Prostate gland (tissue), 2 donors: ENCODE results near the gene GAD1. TPM values are rescaled to one million over a fixed set of nuclear protein-coding genes. Genes with fewer than 3 reads are reported as not detected.

ENCODE experiments used
- DNase-seq: peaks from one replicate; pipeline ENCODE4 v3.0.0-alpha.2; 2019; ENCODE audit warnings: low spot score
- H3K27ac ChIP-seq, 2 donors: fragments of 200-600 bp; sonication (generic); 2 replicates each; pipeline ENCODE4 v1.5.1; 2017 to 2019
- H3K27me3 ChIP-seq: fragments of 200-600 bp; sonication (generic); replicated peaks from 2 replicates; pipeline ENCODE4 v1.5.1; 2019; ENCODE audit not compliant: insufficient read depth
- H3K36me3 ChIP-seq, 2 donors: fragments of 200-600 bp; sonication (generic); 1 replicate in 1 of 2; 2 replicates in 1 of 2; pipeline versions ENCODE4 v1.5.1 to v1.8.1; 2017 to 2019
- H3K4me1 ChIP-seq: fragments of 200-600 bp; sonication (generic); replicated peaks from 2 replicates; pipeline ENCODE4 v1.5.1; 2019
- H3K4me3 ChIP-seq, 2 donors: fragments of 200-600 bp; sonication (generic); 2 replicates each; pipeline ENCODE4 v1.5.1; 2017 to 2019
- H3K9me3 ChIP-seq: fragments of 200-600 bp; sonication (generic); 2 replicates; pipeline ENCODE4 v1.5.1; 2017
- CTCF ChIP-seq, 4 experiments: fragments of 200-600 bp in 2 of 4; fragments of 450-650 bp in 2 of 4; sonication (generic) in 2 of 4; IDR thresholded peaks; 1 replicate in 3 of 4; 2 replicates in 1 of 4; pipeline ENCODE4 v1.5.1; 2016 to 2019; ENCODE audit warnings: antibody characterized with exemption in 4 of 4, mild to moderate bottlenecking in 2 of 4, moderate library complexity in 2 of 4
- POLR2A ChIP-seq: fragments of 450-650 bp; IDR thresholded peaks from one replicate; pipeline ENCODE4 v1.6.1; 2016; ENCODE audit warnings: antibody characterized with exemption, mild to moderate bottlenecking
- POLR2AphosphoS5 ChIP-seq: sonication (generic); formaldehyde crosslinking; IDR thresholded peaks from one replicate; pipeline ENCODE4 v1.6.1; 2017; ENCODE audit warnings: antibody characterized with exemption
- WGBS: methylation state at CpG from one replicate; pipeline ENCODE4 v1.1.5; 2018; 5-methylcytosine and 5-hydroxymethylcytosine counted together
- intact Hi-C: fragments of 100-400 bp; cut with DNase I; formaldehyde crosslinking; loops from one replicate; pipeline ENCODE4 v1.14.2; 2022
- total RNA-seq, 2 donors: library from RNA; depleted of rRNA; stranded (reverse); fragments of >200 nt; gene quantifications; one replicate each; pipeline ENCODE4 v1.1.0, GENCODE V29; 2016

GAD1 gene
- total RNA-seq, 2 donors from 2014 or later = 2.9 to 16.7 TPM

GRCh38 chr2:170813611-170814532 lies 2.8 kb upstream of the GAD1 start:
- Histone ChIP-seq H3K36me3 (no peaks in the 10 kb centered on the region), H3K4me3 (no peak overlapping the region), H3K4me1 (peaks cover 28% of the 10 kb centered on the region), H3K9me3 (no peaks in the 10 kb centered on the region), H3K27me3 (peaks cover 23% of the 10 kb centered on the region), H3K27ac (no peak overlapping the region)
- DNase-seq = no peak
- TF ChIP-seq CTCF (IDR thresholded peaks at IDR 0.05) (no peak), POLR2AphosphoS5 (no peak)
- WGBS = 6% methylated on average over 41 of the region's 41 CpGs
- intact Hi-C loops = loop anchor here (2.0 to 10.0 kb wide), 3 partner anchors 319 to 443 kb away; no protein-coding TSS in a partner anchor

- WGBS = 16% methylated on average over 31 of the region's 31 CpGs
- peaks cover 29% of the 10 kb centered on the region for H3K27me3 ChIP-seq
- TF ChIP-seq POLR2AphosphoS5 (no peak), CTCF (IDR thresholded peaks at IDR 0.05) (no peak), POLR2A (no peak)
Observed at GRCh38 chr2:170814533-170815230, 2.0 kb upstream of the GAD1 start.

GRCh38 chr2:170815311-170815710 lies 1.4 kb upstream of the GAD1 start:
- TF ChIP-seq CTCF (IDR thresholded peaks at IDR 0.05) (no peak), POLR2A (no peak), POLR2AphosphoS5 (no peak)
- Histone ChIP-seq H3K36me3 (no peaks in the 10 kb centered on the region), H3K27ac (no peak overlapping the region), H3K9me3 (no peaks in the 10 kb centered on the region), H3K4me3 (peak overlapping the region in 1 of 2 donors; percentile 36), H3K4me1 (peaks cover 28% of the 10 kb centered on the region), H3K27me3 (peaks cover 35% of the 10 kb centered on the region)
- intact Hi-C loops = loop anchor here (2.0 to 10.0 kb wide), 2 partner anchors 321 to 445 kb away; no protein-coding TSS in a partner anchor
- WGBS = 7% methylated on average over 19 of the region's 19 CpGs
- no peak for DNase-seq

More at GRCh38 chr2:170814533-170815230, 2.0 kb upstream of the GAD1 start:
- Histone ChIP-seq H3K36me3 (no peaks in the 10 kb centered on the region), H3K4me3 (no peak overlapping the region), H3K27ac (no peak overlapping the region), H3K9me3 (no peaks in the 10 kb centered on the region), H3K4me1 (peaks cover 28% of the 10 kb centered on the region)
- intact Hi-C loops = loop anchor here (2.0 to 10.0 kb wide), 3 partner anchors 320 to 444 kb away; no protein-coding TSS in a partner anchor
- DNase-seq = no peak

- no peak overlapping the region for H3K27ac ChIP-seq
- H3K4me3 ChIP-seq = peak overlapping the region; percentile 28 to 36
- no peaks in the 10 kb centered on the region for H3K9me3 ChIP-seq
- peaks cover 28% of the 10 kb centered on the region for H3K4me1 ChIP-seq
- peak; percentile 64 for DNase-seq
- WGBS = 3% methylated on average over 52 of the region's 52 CpGs
- intact Hi-C loops = loop anchor here (2.0 to 10.0 kb wide), 2 partner anchors 321 to 445 kb away; no protein-coding TSS in a partner anchor
- peak; percentile 44 to 89 (median 71) for TF ChIP-seq CTCF (IDR thresholded peaks at IDR 0.05)
- no peak for TF ChIP-seq POLR2A
- no peak for TF ChIP-seq POLR2AphosphoS5
- H3K27me3 ChIP-seq = peaks cover 39% of the 10 kb centered on the region
- H3K36me3 ChIP-seq = no peaks in the 10 kb centered on the region
Observed at GRCh38 chr2:170815746-170816503, 762 bp upstream of the GAD1 start.
